ENCODE results near the gene NCBP2L.
"Not testable (repeated sequence)": the region's sequence is repeated elsewhere in the genome, so short reads cannot be mapped to it uniquely, and the experiment has no call there.

The NCBP2L gene

DNA sequence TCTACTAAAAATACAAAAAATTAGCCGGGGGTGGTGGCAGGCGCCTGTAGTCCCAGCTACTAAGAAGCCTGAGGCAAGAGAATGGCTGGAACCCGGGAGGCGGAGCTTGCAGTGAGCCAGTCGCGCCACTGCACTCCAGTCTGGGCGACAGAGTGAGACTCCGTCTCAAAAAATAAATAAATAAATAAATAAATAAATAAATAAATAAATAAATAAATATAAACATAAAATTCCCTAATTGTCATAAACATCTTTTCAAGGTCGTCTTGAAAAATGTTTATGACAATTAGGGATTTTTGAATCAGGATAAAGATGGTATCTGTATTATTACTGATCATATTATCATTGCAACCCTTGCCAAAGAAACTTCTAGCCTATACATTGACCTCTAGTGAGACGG lies 32.5 kb downstream of the NCBP2L start:
- DNase-seq (ENCODE audit: low read depth): not testable (repeated sequence)

DNA sequence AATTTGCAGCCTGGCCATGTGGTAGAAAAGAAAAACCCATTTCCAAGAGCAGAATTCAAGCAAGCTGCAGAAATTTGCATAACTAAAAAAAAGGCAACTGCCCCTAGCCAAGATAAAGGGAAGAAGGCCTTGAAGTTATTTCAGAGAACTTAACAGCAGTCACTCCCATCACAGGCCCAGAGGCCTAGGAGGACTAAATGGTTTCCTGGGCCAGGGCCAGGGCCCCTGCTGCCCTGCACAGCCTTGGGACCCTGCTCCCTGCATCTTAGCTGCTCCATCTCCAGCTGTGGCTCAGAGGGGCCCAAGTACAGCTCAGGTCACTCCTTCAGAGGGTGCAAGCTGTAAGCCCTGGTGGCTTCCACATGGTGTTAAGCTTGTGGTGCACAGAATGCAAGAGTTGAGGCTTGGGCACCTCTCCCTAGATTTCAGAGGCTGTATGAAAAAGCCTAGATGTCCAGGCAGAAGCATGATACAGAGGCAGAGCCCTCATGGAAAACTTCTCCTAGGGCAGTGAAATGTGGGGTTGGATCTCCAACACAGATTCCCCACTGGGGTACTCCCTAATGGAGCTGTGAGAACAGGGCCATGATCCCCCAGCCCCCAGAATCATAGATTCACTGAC lies 41.5 kb downstream of the NCBP2L start:
- no peak for DNase-seq (ENCODE audit: low read depth)

GRCh38 chrX:107823042-107823441 lies 45.5 kb downstream of the NCBP2L start:
- no peak for DNase-seq (ENCODE audit: low read depth)

DNA sequence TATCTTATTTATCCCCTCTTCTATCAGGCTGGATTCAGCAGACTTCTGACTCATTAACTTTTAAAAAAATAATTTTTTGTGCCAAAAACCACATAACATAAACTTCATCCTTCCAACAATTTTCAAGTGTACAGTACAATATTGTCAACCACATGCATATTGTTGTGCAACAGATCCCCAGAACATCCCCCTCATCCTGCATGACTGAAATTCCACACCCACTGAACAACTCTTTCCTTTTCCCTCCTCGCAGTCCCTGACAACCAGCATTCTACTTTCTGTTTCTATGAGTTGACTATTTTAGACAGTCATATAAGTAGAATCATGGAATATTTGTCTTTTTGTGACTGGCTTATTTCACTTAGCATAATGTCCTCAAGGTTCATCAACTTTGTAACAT lies 45.9 kb downstream of the NCBP2L start:
- no peak for DNase-seq (ENCODE audit: low read depth)

DNA sequence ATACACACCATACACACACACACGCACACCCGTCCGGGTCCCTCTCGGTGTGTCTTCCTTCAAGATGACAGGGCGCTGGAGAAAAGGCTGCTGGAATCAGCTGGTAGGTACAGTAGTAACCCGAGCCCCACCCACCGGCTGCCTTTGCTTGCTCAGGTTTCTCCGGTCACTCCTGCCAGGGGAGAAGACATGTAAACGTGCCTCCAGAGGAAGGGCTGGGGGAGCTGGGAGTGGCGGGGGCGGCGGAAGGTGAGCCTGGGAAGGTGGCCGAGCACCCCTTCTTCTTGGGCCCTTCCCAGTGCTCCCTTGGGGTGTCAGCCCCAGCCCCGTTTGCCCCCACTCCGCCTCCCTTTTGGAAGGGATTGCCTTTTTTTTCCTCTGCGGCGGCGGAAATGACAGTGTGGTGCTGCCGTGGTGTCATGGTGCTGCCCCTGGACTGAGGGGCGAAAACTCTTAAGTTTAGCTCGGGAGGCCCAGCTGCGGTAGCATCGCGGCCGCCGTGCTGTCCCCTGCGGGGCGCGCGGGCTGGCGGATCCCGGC lies 48.2 kb downstream of the NCBP2L start, which contains the start of gene MID2:
MID2 (plus strand) TSS at position 169 of the 540 bp plus-strand sequence. CDS start 561 bp downstream, outside the sequence.
- DNase-seq (ENCODE audit: low read depth): peak; percentile 24

GRCh38 chrX:107826238-107827029 lies 48.9 kb downstream of the NCBP2L start:
- DNase-seq (ENCODE audit: low read depth): peak; percentile 6

GRCh38 chrX:107827030-107827831 lies 49.7 kb downstream of the NCBP2L start:
- no peak for DNase-seq (ENCODE audit: low read depth)

DNA sequence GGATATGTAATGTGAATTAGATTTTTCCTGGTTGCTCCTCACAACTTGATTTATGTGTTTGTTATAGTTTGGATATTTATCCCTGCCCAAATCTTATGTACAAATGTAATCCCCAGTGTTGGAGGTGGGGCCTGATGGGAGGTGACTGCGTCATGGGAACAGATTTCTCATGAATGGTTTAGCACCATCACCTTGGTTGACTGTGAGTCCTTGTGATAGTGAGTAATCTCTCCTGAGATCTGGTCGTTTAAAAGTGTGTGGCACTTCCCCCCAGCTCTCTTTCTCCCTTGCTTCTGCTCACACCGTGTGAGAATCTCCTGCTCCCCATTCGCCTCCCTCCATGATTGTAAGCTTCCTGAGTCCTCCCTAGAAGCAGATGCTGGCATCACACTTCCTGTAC lies 50.3 kb downstream of the NCBP2L start:
- peak; percentile 1 for DNase-seq (ENCODE audit: low read depth)

DNA sequence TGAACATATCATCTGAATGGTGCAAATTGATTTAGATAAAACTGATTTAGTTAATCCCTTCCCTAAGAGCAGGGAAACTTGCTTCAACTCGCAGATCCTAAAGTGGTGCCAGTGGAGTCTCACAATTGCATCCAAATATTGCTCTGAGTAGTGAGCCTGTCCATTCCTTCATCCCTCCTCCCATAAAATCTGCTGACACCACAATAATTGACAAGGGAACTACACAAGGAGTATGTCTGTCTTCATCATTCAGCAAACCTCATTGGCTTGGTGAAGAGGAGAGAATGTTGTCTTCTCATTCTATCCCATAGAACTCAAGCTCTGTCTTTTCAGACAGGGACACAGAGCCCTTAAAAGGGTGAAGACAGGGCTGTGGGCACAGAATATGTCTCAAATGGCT lies 52.3 kb downstream of the NCBP2L start:
- no peak for DNase-seq (ENCODE audit: low read depth)

DNA sequence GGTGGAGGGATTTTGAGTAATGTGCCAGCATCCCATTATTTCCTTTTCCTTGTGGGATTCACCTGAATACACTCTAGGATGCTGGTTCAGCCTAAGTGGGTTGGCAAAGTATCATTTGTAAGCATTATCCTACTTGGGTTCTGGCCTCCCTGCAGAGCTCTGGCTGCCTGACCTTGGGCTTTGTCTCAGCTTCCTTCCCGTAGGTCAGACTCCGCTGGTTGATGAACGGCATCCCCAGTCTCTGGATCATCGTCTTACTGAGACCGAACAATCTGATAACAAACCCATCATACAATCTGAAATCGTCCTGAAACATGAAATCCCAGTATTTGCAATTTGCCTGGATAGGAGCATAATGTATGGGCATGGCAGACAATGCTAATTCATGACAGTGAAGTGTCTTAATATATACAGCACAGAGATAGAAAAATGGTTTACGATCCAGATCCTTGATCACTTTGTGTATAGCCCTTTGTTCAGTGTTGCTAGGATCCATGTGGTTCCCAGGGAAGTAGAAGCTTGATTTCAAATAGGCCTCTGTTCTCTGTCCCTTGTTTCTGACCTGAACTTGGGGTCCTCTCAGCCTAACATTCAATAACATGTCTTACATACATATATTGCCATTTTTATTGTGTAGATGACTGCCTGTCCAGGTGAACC lies 53.7 kb downstream of the NCBP2L start:
- no peak for DNase-seq (ENCODE audit: low read depth)

DNA sequence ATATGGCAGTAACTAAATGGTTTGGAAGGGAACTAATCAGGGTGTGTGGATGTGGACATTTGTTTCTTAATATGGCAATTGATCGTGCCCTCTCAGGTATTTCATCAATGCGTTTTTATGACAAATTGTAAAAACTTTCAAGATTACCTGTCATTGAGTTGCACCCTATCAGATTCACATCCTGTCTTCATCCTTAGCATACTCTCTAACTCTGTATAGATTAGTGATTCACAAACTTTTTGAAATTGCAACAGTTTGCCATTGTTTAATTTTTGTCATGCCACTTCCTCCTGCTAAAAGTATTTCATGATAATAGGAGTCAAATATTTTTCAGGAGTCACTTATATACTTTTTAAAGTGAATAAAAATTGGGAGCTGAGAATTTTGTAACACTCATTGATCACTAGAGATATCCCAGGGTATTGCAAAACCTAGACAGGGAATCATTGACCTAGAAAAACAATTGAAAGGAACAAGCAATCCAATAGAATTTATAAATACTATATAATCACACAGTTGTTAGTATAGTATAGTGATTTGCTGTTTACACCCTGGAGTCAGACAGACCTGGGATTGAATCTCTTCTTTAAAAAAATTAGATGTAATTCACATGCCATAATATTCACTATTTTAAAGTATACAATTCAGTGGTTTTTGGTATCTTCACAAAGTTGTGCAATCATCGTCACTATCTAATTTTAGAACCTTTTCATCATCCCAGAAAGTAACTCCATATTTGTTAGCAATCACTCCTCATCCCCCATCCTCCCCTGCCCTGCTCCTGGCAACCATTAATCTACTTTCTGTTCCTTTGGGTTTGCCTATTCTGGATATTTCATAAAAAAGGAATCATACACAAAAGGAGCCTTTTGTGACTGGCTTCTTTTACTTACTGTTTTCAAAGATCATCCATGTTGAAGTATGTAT lies 57.0 kb downstream of the NCBP2L start:
- no peak for DNase-seq (ENCODE audit: low read depth)

DNA sequence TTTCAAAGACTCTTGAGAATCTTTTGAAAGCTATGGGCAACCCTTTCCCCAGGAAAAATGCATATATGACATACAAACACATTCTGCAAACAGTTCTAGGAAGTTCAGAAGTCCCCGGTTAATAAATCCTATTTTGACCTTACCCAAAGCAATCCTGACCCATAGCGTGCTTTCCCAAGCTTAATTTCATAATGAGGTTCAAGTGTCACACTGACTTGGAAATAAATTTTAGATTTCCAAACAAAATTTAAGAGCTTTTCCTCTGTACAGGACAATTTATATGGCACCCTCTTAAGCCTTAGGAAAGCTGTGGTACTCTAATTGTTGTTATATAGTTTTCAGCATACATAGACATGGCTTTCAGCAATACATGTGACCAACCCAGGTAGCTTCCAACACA lies 59.4 kb downstream of the NCBP2L start:
- no peak for DNase-seq (ENCODE audit: low read depth)

DNA sequence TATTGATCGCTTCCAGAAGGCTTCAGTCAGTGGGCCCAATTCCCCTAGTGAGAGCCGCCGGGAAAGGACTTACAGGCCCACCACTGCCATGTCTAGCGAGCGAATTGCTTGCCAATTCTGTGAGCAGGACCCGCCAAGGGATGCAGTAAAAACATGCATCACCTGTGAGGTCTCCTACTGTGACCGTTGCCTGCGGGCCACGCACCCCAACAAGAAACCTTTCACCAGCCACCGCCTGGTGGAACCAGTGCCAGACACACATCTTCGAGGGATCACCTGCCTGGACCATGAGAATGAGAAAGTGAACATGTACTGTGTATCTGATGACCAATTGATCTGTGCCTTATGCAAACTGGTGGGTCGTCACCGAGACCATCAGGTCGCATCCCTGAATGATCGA lies 63.4 kb downstream of the NCBP2L start:
- DNase-seq (ENCODE audit: low read depth): no peak

DNA sequence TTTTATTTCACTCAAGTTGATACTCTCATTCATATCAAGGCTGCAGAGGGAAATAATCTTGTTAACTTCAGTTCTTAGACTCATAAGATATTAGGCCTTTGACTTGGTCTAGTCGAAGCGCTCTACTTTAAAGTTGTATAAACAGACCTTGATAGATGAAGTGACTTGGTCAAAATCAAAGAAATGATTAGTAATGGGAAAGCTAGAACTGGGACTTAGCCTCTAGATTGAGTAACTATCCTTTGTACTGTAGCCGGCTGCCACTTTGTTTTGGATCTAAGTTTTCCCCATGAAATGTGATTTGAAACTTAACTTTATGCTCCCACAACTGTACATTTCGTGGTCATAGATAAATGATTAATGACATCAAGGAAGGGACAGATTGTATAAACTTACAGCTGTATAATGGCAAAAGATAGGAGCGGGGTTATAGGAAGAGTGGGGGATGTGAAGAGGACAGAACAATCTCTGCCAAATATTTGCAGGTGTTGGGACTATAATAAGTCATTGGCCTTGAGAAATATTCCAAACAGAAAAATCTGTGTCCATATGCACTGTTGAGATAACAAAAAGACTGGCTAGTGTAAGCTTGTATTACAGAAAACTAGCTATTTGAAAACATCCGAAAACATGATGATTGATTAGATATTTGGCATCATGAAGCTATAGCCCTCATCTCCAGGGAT lies 65.3 kb downstream of the NCBP2L start:
- DNase-seq (ENCODE audit: low read depth): no peak
